ENCODE results near the gene CLDN34.

DNA sequence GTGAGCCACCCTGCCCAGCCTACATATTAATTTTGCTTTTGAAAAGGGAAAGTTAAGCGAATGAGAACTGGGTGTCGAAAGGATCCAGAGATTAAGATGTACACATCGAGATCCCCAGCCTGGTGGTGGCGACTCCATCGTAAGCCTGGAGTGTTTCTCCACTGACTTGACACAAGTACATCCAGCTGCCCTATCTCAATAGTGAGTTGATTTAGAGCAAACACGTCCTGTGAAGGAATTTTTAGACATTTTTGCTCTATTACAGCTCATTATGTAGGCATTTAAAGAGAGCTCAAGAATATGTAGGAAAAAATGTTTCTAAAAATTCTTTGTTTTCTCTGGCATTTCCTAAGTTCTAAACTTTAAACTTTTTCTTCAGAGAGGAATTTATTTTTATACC lies 11.7 kb upstream of the CLDN34 start:
- TF ChIP-seq YY1 (IDR thresholded peaks at IDR 0.05), result no peak
- TF ChIP-seq, protein P1, sequence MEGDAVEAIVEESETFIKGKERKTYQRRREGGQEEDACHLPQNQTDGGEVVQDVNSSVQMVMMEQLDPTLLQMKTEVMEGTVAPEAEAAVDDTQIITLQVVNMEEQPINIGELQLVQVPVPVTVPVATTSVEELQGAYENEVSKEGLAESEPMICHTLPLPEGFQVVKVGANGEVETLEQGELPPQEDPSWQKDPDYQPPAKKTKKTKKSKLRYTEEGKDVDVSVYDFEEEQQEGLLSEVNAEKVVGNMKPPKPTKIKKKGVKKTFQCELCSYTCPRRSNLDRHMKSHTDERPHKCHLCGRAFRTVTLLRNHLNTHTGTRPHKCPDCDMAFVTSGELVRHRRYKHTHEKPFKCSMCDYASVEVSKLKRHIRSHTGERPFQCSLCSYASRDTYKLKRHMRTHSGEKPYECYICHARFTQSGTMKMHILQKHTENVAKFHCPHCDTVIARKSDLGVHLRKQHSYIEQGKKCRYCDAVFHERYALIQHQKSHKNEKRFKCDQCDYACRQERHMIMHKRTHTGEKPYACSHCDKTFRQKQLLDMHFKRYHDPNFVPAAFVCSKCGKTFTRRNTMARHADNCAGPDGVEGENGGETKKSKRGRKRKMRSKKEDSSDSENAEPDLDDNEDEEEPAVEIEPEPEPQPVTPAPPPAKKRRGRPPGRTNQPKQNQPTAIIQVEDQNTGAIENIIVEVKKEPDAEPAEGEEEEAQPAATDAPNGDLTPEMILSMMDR (IDR thresholded peaks at IDR 0.05; ENCODE audit: low read depth, low read length, missing input control), result no peak
- TF ChIP-seq, protein P2, sequence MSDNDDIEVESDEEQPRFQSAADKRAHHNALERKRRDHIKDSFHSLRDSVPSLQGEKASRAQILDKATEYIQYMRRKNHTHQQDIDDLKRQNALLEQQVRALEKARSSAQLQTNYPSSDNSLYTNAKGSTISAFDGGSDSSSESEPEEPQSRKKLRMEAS (IDR thresholded peaks at IDR 0.05), result no peak
- no peak for TF ChIP-seq JUND (IDR thresholded peaks at IDR 0.05)
- TF ChIP-seq, protein P3, sequence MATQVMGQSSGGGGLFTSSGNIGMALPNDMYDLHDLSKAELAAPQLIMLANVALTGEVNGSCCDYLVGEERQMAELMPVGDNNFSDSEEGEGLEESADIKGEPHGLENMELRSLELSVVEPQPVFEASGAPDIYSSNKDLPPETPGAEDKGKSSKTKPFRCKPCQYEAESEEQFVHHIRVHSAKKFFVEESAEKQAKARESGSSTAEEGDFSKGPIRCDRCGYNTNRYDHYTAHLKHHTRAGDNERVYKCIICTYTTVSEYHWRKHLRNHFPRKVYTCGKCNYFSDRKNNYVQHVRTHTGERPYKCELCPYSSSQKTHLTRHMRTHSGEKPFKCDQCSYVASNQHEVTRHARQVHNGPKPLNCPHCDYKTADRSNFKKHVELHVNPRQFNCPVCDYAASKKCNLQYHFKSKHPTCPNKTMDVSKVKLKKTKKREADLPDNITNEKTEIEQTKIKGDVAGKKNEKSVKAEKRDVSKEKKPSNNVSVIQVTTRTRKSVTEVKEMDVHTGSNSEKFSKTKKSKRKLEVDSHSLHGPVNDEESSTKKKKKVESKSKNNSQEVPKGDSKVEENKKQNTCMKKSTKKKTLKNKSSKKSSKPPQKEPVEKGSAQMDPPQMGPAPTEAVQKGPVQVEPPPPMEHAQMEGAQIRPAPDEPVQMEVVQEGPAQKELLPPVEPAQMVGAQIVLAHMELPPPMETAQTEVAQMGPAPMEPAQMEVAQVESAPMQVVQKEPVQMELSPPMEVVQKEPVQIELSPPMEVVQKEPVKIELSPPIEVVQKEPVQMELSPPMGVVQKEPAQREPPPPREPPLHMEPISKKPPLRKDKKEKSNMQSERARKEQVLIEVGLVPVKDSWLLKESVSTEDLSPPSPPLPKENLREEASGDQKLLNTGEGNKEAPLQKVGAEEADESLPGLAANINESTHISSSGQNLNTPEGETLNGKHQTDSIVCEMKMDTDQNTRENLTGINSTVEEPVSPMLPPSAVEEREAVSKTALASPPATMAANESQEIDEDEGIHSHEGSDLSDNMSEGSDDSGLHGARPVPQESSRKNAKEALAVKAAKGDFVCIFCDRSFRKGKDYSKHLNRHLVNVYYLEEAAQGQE (IDR thresholded peaks at IDR 0.05), result no peak
- no peak for TF ChIP-seq RXRA (IDR thresholded peaks at IDR 0.05)
- no peak for TF ChIP-seq GABPA (IDR thresholded peaks at IDR 0.05 in 1 of 2, conservative IDR thresholded peaks at IDR 0.05 in 1 of 2)
- no peak for TF ChIP-seq TAF1 (conservative IDR thresholded peaks at IDR 0.05)
- TF ChIP-seq RAD21 (IDR thresholded peaks at IDR 0.05), result no peak
- TF ChIP-seq FOXA1 (IDR thresholded peaks at IDR 0.05), result no peak
- TF ChIP-seq, protein P4, sequence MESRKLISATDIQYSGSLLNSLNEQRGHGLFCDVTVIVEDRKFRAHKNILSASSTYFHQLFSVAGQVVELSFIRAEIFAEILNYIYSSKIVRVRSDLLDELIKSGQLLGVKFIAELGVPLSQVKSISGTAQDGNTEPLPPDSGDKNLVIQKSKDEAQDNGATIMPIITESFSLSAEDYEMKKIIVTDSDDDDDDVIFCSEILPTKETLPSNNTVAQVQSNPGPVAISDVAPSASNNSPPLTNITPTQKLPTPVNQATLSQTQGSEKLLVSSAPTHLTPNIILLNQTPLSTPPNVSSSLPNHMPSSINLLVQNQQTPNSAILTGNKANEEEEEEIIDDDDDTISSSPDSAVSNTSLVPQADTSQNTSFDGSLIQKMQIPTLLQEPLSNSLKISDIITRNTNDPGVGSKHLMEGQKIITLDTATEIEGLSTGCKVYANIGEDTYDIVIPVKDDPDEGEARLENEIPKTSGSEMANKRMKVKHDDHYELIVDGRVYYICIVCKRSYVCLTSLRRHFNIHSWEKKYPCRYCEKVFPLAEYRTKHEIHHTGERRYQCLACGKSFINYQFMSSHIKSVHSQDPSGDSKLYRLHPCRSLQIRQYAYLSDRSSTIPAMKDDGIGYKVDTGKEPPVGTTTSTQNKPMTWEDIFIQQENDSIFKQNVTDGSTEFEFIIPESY (IDR thresholded peaks at IDR 0.05), result no peak
- TF ChIP-seq SP1 (IDR thresholded peaks at IDR 0.05), result no peak
- TF ChIP-seq EGR1 (IDR thresholded peaks at IDR 0.05; ENCODE audit: low read depth in 2 of 2), result no peak
- TF ChIP-seq, protein P5, sequence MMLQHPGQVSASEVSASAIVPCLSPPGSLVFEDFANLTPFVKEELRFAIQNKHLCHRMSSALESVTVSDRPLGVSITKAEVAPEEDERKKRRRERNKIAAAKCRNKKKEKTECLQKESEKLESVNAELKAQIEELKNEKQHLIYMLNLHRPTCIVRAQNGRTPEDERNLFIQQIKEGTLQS (IDR thresholded peaks at IDR 0.05), result no peak
